ENCODE measurements around the gene SORCS1. TPM values are rescaled to one million over a fixed set of nuclear protein-coding genes. Genes with fewer than 3 reads are reported as not detected.

Gene SORCS1
- total RNA-seq, 1 experiment from 2014 or later, result not detected

DNA sequence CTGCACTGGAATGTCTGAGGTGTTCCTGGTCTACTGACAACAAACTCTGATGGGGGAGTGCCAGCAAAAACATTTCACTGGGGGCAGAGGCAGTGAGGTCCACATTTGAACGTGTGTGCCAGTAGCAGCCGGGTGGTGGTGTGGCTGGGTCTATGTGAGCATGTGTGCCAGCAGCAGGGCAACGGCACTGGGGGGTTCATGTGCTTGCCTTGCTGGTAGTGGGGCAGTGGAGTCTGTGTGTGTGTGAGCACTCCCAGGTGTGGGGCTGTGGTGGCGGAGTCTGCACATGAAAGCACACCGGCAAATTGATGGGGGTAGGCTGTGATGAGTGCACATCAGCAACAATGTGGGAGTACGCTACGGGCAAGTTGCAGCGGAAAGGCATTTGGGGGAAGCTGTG is 49.4 kb upstream of the SORCS1 start (continued):
- TF ChIP-seq REST (IDR thresholded peaks at IDR 0.05; ENCODE audit: low read depth) (no peak), SP1 (IDR thresholded peaks at IDR 0.05; ENCODE audit: low read depth) (no peak), POLR2A (IDR thresholded peaks at IDR 0.05; ENCODE audit: borderline replicate concordance, extremely low read depth, insufficient read depth, insufficient read length) (no peak), SRF (IDR thresholded peaks at IDR 0.05; ENCODE audit: low read depth) (no peak)

DNA sequence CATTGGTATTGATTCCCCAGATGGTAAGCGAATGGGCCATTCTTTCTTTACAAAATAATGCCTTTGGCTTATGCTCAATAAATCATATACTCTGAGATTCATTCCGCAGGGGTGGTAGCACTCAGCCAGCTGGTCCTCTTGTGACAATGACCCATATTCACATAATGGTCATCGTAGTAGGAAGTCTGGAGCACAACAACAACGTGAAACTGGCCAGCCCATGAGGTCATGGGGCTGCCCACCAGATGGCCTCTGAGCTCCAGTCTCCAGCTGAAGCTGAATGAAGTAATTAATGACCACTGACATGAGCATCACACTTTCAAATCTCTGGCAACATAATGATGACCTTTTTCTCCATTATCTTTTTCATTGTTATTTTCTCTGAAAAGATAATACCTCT is 42.3 kb upstream of the SORCS1 start:
- BruUV-seq (replicated peaks), result no TSS peak
- no peak overlapping the region for H3K4me2 ChIP-seq (ENCODE audit: low read length)
- H3K9ac ChIP-seq (ENCODE audit: low read length), result no peak overlapping the region
- DNase-seq (ENCODE audit: low read depth, low spot score) (no peak), ATAC-seq (no peak)
- H3K9me3 ChIP-seq (ENCODE audit: control insufficient read depth in 1 of 2, insufficient read depth in 1 of 2, low read depth in 1 of 2, low read length in 2 of 2), result peaks cover 33 to 35% of the 10 kb centered on the region in 2 experiments; a peak in 3 of 4 replicates
- no peak overlapping the region for H2AFZ ChIP-seq (ENCODE audit: low read depth, low read length, poor library complexity, severe bottlenecking)
- CTCF ChIA-PET, result no interaction called here
- no peaks in the 10 kb centered on the region for H4K20me1 ChIP-seq (ENCODE audit: insufficient read depth)
- POLR2A ChIA-PET, result no interaction called here
- H3K36me3 ChIP-seq (ENCODE audit: control insufficient read depth in 1 of 2, insufficient read depth in 2 of 2, low read length in 2 of 2), result no peaks in the 10 kb centered on the region
- no peak overlapping the region for H3K27ac ChIP-seq (ENCODE audit: low read depth, low read length)
- RAD21 ChIA-PET (ENCODE audit: low non-redundant PET in 1 of 2, low total read pairs in 2 of 2, uncharacterized antibody in 2 of 2, unreplicated experiment in 2 of 2), result no interaction called here
- H3K4me1 ChIP-seq (ENCODE audit: control insufficient read depth in 1 of 2, insufficient read depth in 2 of 2, low read length in 2 of 2), result no peaks in the 10 kb centered on the region
- H3K9me2 ChIP-seq (ENCODE audit: insufficient read depth), result no peaks in the 10 kb centered on the region
- no peaks in the 10 kb centered on the region for H3K27me3 ChIP-seq (ENCODE audit: insufficient read depth, low read length)
- H3K4me3 ChIP-seq (replicated peaks in 1 of 2; ENCODE audit: low read depth in 1 of 2, low read length in 2 of 2), result no peak overlapping the region
- TF ChIP-seq YY1 (IDR thresholded peaks at IDR 0.05; ENCODE audit: extremely low read depth, insufficient replicate concordance, low read depth, low read length) (no peak), JUND (IDR thresholded peaks at IDR 0.05) (no peak), POLR2AphosphoS5 (IDR thresholded peaks at IDR 0.05; ENCODE audit: low read depth, low read length) (no peak), CEBPB (IDR thresholded peaks at IDR 0.05; ENCODE audit: low read depth) (no peak), CBX3 (IDR thresholded peaks at IDR 0.05; ENCODE audit: low read depth) (no peak), EZH2phosphoT487 (IDR thresholded peaks at IDR 0.05; ENCODE audit: borderline replicate concordance) (no peak), ELF1 (IDR thresholded peaks at IDR 0.05; ENCODE audit: borderline replicate concordance, low read depth) (no peak)
- TF ChIP-seq, protein P1, sequence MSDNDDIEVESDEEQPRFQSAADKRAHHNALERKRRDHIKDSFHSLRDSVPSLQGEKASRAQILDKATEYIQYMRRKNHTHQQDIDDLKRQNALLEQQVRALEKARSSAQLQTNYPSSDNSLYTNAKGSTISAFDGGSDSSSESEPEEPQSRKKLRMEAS (IDR thresholded peaks at IDR 0.05), result no peak
- no peaks in the 10 kb centered on the region for H3K79me2 ChIP-seq (ENCODE audit: insufficient read depth, low read length)
- intact Hi-C loops (cut with micrococcal nuclease), result no loop called here

Data from HCT116 (cell line).